BJ (cell line): Measurements from ENCODE around the gene GNG13. TPM values are rescaled to one million over a fixed set of nuclear protein-coding genes. Genes with fewer than 3 reads are reported as not detected.

Experiments used
- CTCF ChIA-PET: fragments of 350-600 bp; formaldehyde crosslinking; extraction: SDS; loops from one replicate; lab custom pipeline; 2021; ENCODE audit warnings: antibody characterized with exemption, inconsistent platforms; lab: Yijun Ruan, JAX
- POLR2A ChIA-PET: fragments of 300-600 bp; sonication (Branson Sonifier 250); formaldehyde crosslinking; extraction: SDS; loops from one replicate; lab custom pipeline; 2021; ENCODE audit warnings: antibody characterized with exemption; lab: Charles Lee
- DNase-seq: peaks from one replicate; pipeline ENCODE4 v3.0.0-alpha.2; 2011; ENCODE audit warnings: low read depth
- H3K27me3 ChIP-seq: 2 replicates; pipeline ENCODE4 v1.6.0; 2011; ENCODE audit warnings: low read length; ENCODE audit not compliant: control insufficient read depth, insufficient read depth
- H3K36me3 ChIP-seq: 2 replicates; pipeline ENCODE4 v1.5.1; 2011; ENCODE audit warnings: low read length; ENCODE audit not compliant: control insufficient read depth, insufficient read depth
- H3K4me3 ChIP-seq: 2 replicates; pipeline ENCODE4 v1.5.1; 2011; ENCODE audit warnings: low read depth, mild to moderate bottlenecking, control low read depth, low read length
- polyA plus RNA-seq: library from polyadenylated mRNA; depleted of rRNA; stranded (reverse); fragments of >200 nt; gene quantifications from 2 replicates; pipeline ENCODE4 v1.2.3, GENCODE V29; 2011
- TF ChIP-seq, protein P1 (sequence below): IDR thresholded peaks from 2 replicates; pipeline ENCODE4 v1.5.1; 2011; ENCODE audit warnings: low read depth, mild to moderate bottlenecking, control low read depth, inconsistent platforms, low read length, moderate library complexity; ENCODE audit not compliant: insufficient read depth

Gene GNG13
- polyA plus RNA-seq, 1 experiment, result not detected

- no peak overlapping the region for H3K4me3 ChIP-seq
- DNase-seq, result no peak
- POLR2A ChIA-PET, result no interaction called here
- no peaks in the 10 kb centered on the region for H3K36me3 ChIP-seq
- TF ChIP-seq, protein P1, sequence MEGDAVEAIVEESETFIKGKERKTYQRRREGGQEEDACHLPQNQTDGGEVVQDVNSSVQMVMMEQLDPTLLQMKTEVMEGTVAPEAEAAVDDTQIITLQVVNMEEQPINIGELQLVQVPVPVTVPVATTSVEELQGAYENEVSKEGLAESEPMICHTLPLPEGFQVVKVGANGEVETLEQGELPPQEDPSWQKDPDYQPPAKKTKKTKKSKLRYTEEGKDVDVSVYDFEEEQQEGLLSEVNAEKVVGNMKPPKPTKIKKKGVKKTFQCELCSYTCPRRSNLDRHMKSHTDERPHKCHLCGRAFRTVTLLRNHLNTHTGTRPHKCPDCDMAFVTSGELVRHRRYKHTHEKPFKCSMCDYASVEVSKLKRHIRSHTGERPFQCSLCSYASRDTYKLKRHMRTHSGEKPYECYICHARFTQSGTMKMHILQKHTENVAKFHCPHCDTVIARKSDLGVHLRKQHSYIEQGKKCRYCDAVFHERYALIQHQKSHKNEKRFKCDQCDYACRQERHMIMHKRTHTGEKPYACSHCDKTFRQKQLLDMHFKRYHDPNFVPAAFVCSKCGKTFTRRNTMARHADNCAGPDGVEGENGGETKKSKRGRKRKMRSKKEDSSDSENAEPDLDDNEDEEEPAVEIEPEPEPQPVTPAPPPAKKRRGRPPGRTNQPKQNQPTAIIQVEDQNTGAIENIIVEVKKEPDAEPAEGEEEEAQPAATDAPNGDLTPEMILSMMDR, result no peak
- H3K27me3 ChIP-seq, result no peaks in the 10 kb centered on the region
- CTCF ChIA-PET, result no interaction called here
These were observed 34.8 kb upstream of the GNG13 start for GRCh38 chr16:835373-835772.

DNA sequence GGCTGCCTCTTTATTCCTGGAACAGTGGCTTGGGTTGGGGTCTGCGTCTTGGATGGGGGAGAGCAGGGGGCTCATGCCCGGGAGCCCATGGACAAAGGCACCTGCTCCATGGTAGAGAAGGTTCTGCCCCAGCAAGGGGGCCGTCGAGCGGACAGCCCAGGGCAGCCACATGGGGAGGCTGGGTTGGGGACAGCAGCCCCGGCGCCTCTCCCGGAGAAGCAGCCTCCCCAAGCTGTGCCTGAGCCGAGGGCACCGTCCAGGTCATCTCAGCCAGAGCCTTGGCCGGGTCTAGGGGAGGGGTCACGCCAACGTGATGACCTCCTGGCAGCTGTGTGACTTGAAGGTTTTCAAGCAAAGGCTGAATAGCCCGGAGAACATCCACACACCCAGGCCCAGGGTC, 32.9 kb upstream of the GNG13 start:
- ChIA-PET CTCF (no interaction called here), POLR2A (no interaction called here)
- H3K36me3 ChIP-seq, result no peaks in the 10 kb centered on the region

DNA sequence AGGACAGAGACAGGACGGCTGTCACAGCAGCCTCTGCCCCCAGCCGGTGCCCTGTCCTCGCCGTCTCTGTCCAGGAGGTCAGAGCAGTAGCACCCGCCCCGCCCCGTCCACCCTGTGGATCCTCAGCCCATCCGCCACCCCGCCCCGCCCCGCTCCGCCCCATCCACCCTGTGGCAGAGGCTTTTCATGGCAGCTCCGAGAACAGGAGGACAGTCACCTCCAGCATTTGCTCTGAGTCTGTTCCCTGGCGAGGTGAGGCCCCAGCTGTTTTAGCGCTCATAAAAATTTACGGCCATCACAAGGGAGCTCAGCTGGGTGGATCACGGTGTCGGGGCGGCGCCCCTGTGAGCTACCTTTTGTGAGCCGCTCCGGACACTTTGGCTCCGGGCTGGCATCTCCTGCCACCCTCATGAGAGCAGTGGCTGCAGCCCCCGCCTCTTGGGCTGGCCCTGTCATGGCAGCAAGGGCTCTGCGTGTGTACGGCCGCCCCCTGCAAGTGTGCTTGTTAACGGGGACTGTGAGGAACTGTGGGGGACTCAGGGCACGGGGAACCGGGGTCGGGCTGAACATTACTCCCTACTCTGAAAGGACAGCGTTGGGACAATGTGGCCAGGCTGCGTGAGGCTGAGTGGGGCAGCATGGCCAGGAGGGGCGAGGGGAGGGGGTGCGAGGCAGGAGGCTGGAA, 32.3 kb upstream of the GNG13 start:
- Histone ChIP-seq H3K4me3 (no peak overlapping the region), H3K36me3 (no peaks in the 10 kb centered on the region), H3K27me3 (no peaks in the 10 kb centered on the region)
- TF ChIP-seq, protein P1, result no peak
- ChIA-PET POLR2A (no interaction called here), CTCF (no interaction called here)
- no peak for DNase-seq

More for the DNA sequence above, 32.9 kb upstream of the GNG13 start:
- TF ChIP-seq, protein P1, result no peak
- no peaks in the 10 kb centered on the region for H3K27me3 ChIP-seq
- no peak for DNase-seq
- H3K4me3 ChIP-seq, result no peak overlapping the region

DNA sequence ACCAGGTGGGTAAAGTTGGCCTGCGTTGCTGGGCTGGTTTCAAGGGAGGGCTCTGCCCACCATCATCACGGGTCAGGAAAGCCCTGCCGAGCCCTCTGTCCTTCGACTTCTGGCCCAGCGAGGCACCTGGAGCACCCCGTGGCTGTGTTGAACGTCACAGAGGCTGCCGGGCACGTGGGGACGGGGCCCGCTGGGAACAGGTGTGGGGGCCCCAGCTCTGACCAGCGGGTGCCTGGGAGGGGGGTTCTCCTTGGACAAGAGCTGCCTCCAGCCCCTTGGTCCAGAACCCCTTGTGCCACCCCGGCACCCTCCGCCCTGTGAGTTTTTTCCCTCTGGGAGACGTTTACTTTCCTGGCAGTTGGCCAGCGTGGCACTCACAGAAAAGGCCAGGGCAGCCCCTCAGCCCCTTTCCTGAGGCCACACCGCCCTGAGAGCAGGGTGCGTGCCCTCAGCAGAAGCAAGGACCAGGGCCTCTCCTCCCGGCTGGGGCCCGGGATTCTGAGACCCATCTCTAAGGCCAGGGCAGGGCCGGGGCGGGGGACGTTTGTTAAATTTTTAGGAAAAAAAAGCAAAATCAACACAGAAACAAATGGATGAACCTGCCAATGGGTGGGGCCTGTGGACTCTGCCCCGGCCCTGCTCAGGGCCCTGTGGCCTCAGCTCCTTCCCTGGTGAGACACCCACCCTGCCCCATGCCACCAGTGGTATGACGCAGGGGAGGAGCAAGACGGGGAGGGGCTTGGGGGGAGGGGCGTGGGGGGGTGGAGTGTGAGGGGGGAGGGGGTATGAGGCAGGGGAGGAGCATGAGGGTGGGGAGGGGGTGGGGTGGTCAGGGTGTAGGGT, 31.3 kb upstream of the GNG13 start:
- TF ChIP-seq, protein P1, result no peak

GRCh38 chr16:830871-831570, 30.5 kb upstream of the GNG13 start:
- no peak for DNase-seq
- H3K36me3 ChIP-seq, result no peaks in the 10 kb centered on the region
- TF ChIP-seq, protein P1, result no peak
- ChIA-PET POLR2A (no interaction called here), CTCF (no interaction called here)
- H3K4me3 ChIP-seq, result no peak overlapping the region
- H3K27me3 ChIP-seq, result peaks cover under 1% of the 10 kb centered on the region; the same call in 1 of the 2 replicates

More for the DNA sequence above, 31.3 kb upstream of the GNG13 start:
- Histone ChIP-seq H3K36me3 (no peaks in the 10 kb centered on the region), H3K4me3 (no peak overlapping the region), H3K27me3 (no peaks in the 10 kb centered on the region)
- CTCF ChIA-PET, result no interaction called here
- POLR2A ChIA-PET, result no interaction called here
- no peak for DNase-seq
